ENCODE data around the gene RGL3. TPM values are rescaled to one million over a fixed set of nuclear protein-coding genes. Genes with fewer than 3 reads are reported as not detected.
A peak's percentile ranks its signal among the peaks of the same experiment; 100 is the strongest.

Gene RGL3
- total RNA-seq, 6 experiments from 2014 or later, result 6.7 to 26.6 (median 19.7) TPM

GRCh38 chr19:11452620-11453310 is 33.7 kb upstream of the RGL3 start:
- peaks cover 0 to 19% (median 4%) of the 10 kb centered on the region in 4 donors for H3K36me3 ChIP-seq
- DNase-seq, result no peak
- ATAC-seq, result peak in 1 of 4 donors; percentile 5
- intact Hi-C loops (cut with DNase I), result no loop called here
- no peak overlapping the region for H3K4me3 ChIP-seq
- no peaks in the 10 kb centered on the region for H3K9me3 ChIP-seq
- H3K4me1 ChIP-seq, result no peaks in the 10 kb centered on the region
- TF ChIP-seq POLR2A (IDR thresholded peaks at IDR 0.05) (no peak), CTCF (IDR thresholded peaks at IDR 0.05) (no peak)
- H3K27ac ChIP-seq, result no peak overlapping the region
- WGBS (ENCODE audit: insufficient coverage, low coverage, low lambda C conversion rate, missing lambda C conversion rate), result 56% methylated on average over 13 of the region's 33 CpGs
- H3K27me3 ChIP-seq, result no peaks in the 10 kb centered on the region

- H3K4me3 ChIP-seq, result no peak overlapping the region
- ATAC-seq (no peak), DNase-seq (no peak)
- 47% methylated on average over 18 of the region's 25 CpGs for WGBS (ENCODE audit: insufficient coverage, low coverage, low lambda C conversion rate, missing lambda C conversion rate)
- intact Hi-C loops (cut with DNase I), result no loop called here
- TF ChIP-seq CTCF (IDR thresholded peaks at IDR 0.05) (no peak), POLR2A (IDR thresholded peaks at IDR 0.05) (no peak)
- no peaks in the 10 kb centered on the region for H3K27me3 ChIP-seq
- no peaks in the 10 kb centered on the region for H3K4me1 ChIP-seq
- H3K9me3 ChIP-seq, result no peaks in the 10 kb centered on the region
- peaks cover 0 to 22% (median 5%) of the 10 kb centered on the region in 4 donors for H3K36me3 ChIP-seq
- H3K27ac ChIP-seq, result no peak overlapping the region
Measured at GRCh38 chr19:11451871-11452619, 32.9 kb upstream of the RGL3 start.

GRCh38 chr19:11451327-11451870 is 32.3 kb upstream of the RGL3 start:
- 39% methylated on average over 9 of the region's 13 CpGs for WGBS (ENCODE audit: insufficient coverage, low coverage, low lambda C conversion rate, missing lambda C conversion rate)
- DNase-seq, result no peak
- intact Hi-C loops (cut with DNase I), result no loop called here
- ATAC-seq, result no peak
- Histone ChIP-seq H3K9me3 (no peaks in the 10 kb centered on the region), H3K27ac (no peak overlapping the region), H3K36me3 (peaks cover 0 to 22% (median 5%) of the 10 kb centered on the region in 4 donors), H3K4me1 (no peaks in the 10 kb centered on the region), H3K27me3 (no peaks in the 10 kb centered on the region), H3K4me3 (no peak overlapping the region)
- no peak for TF ChIP-seq CTCF (IDR thresholded peaks at IDR 0.05)
- TF ChIP-seq POLR2A (IDR thresholded peaks at IDR 0.05), result no peak

- Histone ChIP-seq H3K27ac (no peak overlapping the region), H3K27me3 (no peaks in the 10 kb centered on the region), H3K9me3 (no peaks in the 10 kb centered on the region), H3K36me3 (peaks cover 0 to 25% (median 5%) of the 10 kb centered on the region in 4 donors), H3K4me1 (no peaks in the 10 kb centered on the region), H3K4me3 (no peak overlapping the region)
- ATAC-seq (no peak), DNase-seq (no peak)
- intact Hi-C loops (cut with DNase I), result no loop called here
- 90% methylated on average over 8 of the region's 21 CpGs for WGBS (ENCODE audit: insufficient coverage, low coverage, low lambda C conversion rate, missing lambda C conversion rate)
- TF ChIP-seq CTCF (IDR thresholded peaks at IDR 0.05), result no peak
- TF ChIP-seq POLR2A (IDR thresholded peaks at IDR 0.05), result no peak
Measured at GRCh38 chr19:11450570-11451326, 31.6 kb upstream of the RGL3 start.

Data from right lobe of liver (tissue), 6 donors.